Activated CD8-positive, alpha-beta memory T cell treated with anti-CD3 and anti-CD28 coated beads for 36 hours (primary cell): Measurements from ENCODE around the gene PIGH. TPM values are rescaled to one million over a fixed set of nuclear protein-coding genes. Genes with fewer than 3 reads are reported as not detected.

Experiments
- total RNA-seq, 2 experiments: library from RNA; stranded (reverse); gene quantifications; one replicate each; pipeline ENCODE4 v1.2.3, GENCODE V29; 2021

Gene PIGH
- total RNA-seq, 2 experiments from 2014 or later, result 21.6 to 22.7 TPM

Other genes starting within 250 kb of the PIGH start
- 10 to 100 TPM; 31.4 to 38.2 TPM for gene ATP6V1D, start 240.5 kb downstream of the PIGH start, total RNA-seq
- gene EIF2S1, start 239.9 kb downstream of the PIGH start, total RNA-seq, result 100 to 1,000 TPM; 300 to 310 TPM
- gene PLEK2, start 188.1 kb downstream of the PIGH start, total RNA-seq, result 1 to 10 TPM; 1.1 to 1.2 TPM
- gene TMEM229B, start 111.5 kb downstream of the PIGH start, total RNA-seq, result 1 to 10 TPM; 1.5 TPM
- 1 to 10 TPM; 1.6 to 2.0 TPM for gene PLEKHH1, start 67.0 kb downstream of the PIGH start, total RNA-seq
- 1 to 10 TPM; 5.5 to 5.6 TPM for gene ARG2, start 19.7 kb upstream of the PIGH start, total RNA-seq
- 10 to 100 TPM; 83.5 to 84.0 TPM for gene VTI1B, start 74.4 kb upstream of the PIGH start, total RNA-seq
- 10 to 100 TPM; 59.1 to 60.6 TPM for gene RDH11, start 95.5 kb upstream of the PIGH start, total RNA-seq
- gene RDH12, start 101.6 kb upstream of the PIGH start, total RNA-seq, result not detected
- 10 to 100 TPM; 18.6 to 18.9 TPM for gene ZFYVE26, start 216.3 kb upstream of the PIGH start, total RNA-seq
- gene RAD51B, start 219.5 kb upstream of the PIGH start, total RNA-seq, result 10 to 100 TPM; 25.0 to 26.0 TPM